ENCODE results near the gene CBX1. TPM values are rescaled to one million over a fixed set of nuclear protein-coding genes. Genes with fewer than 3 reads are reported as not detected.

Gene CBX1
- polyA plus RNA-seq, 1 donor from 2014 or later, result 363 TPM

DNA sequence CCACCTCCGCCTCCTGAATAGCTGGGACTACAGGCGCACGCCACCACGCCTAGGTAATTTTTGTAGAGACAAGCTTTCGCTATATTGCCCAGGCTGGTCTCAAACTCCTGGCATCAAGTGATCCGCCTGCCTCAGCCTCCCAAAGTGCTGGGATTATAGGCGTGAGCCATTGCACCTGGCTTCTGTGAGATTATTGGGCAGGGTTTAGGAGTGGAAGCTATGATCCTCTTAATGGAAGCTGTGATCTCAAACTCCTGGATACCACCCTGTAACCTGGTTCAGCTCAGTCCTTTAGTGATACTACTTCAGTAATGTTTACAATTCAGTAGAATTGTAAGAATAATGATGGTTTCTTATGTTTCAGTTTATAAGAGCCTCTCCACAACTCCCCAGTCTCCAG lies 39.0 kb downstream of the CBX1 start:
- peaks cover 3% of the 10 kb centered on the region for H4K20me1 ChIP-seq (ENCODE audit: insufficient read depth)
- no peaks in the 10 kb centered on the region for H3K9me2 ChIP-seq (ENCODE audit: insufficient read depth, low read length)
- no peaks in the 10 kb centered on the region for H3K27me3 ChIP-seq (ENCODE audit: insufficient read depth, low read depth, low read length)
- H3K4me2 ChIP-seq (ENCODE audit: low read length), result no peak overlapping the region
- peaks cover 4% of the 10 kb centered on the region for H3K79me2 ChIP-seq (replicated peaks; ENCODE audit: insufficient read depth, low read length)
- H3K27ac ChIP-seq (ENCODE audit: low read length), result no peak overlapping the region
- no peak overlapping the region for H3K4me3 ChIP-seq (ENCODE audit: low read length)
- H3F3A ChIP-seq (ENCODE audit: insufficient read depth, low read length, poor library complexity, severe bottlenecking), result no peaks in the 10 kb centered on the region
- TF ChIP-seq EP300 (conservative IDR thresholded peaks at IDR 0.05; ENCODE audit: poor library complexity, severe bottlenecking) (no peak), TAF1 (IDR thresholded peaks at IDR 0.05; ENCODE audit: low read depth) (no peak), RAD21 (conservative IDR thresholded peaks at IDR 0.05) (no peak), MXI1 (conservative IDR thresholded peaks at IDR 0.05; ENCODE audit: poor library complexity, severe bottlenecking) (no peak)
- H2AFZ ChIP-seq (ENCODE audit: low read depth, low read length), result no peak overlapping the region
- H3K36me3 ChIP-seq (ENCODE audit: insufficient read depth, low read length), result no peaks in the 10 kb centered on the region
- H3K9me3 ChIP-seq (ENCODE audit: low read length), result no peaks in the 10 kb centered on the region
- no peak overlapping the region for H3K9ac ChIP-seq (ENCODE audit: low read length)

DNA sequence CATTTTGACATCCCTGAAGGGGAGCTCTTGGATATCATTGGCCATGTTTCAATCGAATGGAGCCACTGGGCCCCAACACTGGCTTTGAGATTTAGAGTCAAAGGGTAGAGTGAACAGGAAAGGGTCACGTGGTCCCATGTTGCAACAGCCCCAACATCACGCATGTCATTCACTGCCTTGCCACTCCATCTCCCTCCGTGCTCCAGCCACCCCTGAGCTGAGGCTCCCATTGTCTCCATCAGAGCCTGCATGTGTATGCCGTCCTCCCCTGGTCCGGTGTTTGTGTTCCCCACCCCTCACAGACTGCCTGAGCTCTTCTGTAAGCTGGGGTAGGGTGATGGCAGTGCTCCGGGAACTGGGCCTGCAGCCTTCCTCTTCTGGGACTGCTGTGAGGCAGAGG lies 41.0 kb downstream of the CBX1 start:
- Histone ChIP-seq H3K9ac (ENCODE audit: low read length) (no peak overlapping the region), H3K27me3 (ENCODE audit: insufficient read depth, low read depth, low read length) (no peaks in the 10 kb centered on the region), H3K79me2 (replicated peaks; ENCODE audit: insufficient read depth, low read length) (peaks cover 10% of the 10 kb centered on the region), H3K4me2 (ENCODE audit: low read length) (no peak overlapping the region), H3K27ac (ENCODE audit: low read length) (no peak overlapping the region), H3K9me3 (ENCODE audit: low read length) (no peaks in the 10 kb centered on the region), H3K36me3 (ENCODE audit: insufficient read depth, low read length) (no peaks in the 10 kb centered on the region), H2AFZ (ENCODE audit: low read depth, low read length) (no peak overlapping the region), H3K9me2 (ENCODE audit: insufficient read depth, low read length) (no peaks in the 10 kb centered on the region), H3K4me3 (ENCODE audit: low read length) (no peak overlapping the region), H4K20me1 (ENCODE audit: insufficient read depth) (peaks cover 7% of the 10 kb centered on the region), H3F3A (ENCODE audit: insufficient read depth, low read length, poor library complexity, severe bottlenecking) (no peaks in the 10 kb centered on the region)
- TF ChIP-seq TAF1 (IDR thresholded peaks at IDR 0.05; ENCODE audit: low read depth) (no peak), RAD21 (conservative IDR thresholded peaks at IDR 0.05) (no peak), EZH2 (IDR thresholded peaks at IDR 0.05; ENCODE audit: borderline replicate concordance, insufficient read depth, low read length, poor library complexity, severe bottlenecking) (no peak), REST (IDR thresholded peaks at IDR 0.05; ENCODE audit: borderline replicate concordance) (no peak), POLR2AphosphoS5 (IDR thresholded peaks at IDR 0.05) (no peak), SMC3 (conservative IDR thresholded peaks at IDR 0.05; ENCODE audit: poor library complexity) (no peak)
- TF ChIP-seq, protein P1, sequence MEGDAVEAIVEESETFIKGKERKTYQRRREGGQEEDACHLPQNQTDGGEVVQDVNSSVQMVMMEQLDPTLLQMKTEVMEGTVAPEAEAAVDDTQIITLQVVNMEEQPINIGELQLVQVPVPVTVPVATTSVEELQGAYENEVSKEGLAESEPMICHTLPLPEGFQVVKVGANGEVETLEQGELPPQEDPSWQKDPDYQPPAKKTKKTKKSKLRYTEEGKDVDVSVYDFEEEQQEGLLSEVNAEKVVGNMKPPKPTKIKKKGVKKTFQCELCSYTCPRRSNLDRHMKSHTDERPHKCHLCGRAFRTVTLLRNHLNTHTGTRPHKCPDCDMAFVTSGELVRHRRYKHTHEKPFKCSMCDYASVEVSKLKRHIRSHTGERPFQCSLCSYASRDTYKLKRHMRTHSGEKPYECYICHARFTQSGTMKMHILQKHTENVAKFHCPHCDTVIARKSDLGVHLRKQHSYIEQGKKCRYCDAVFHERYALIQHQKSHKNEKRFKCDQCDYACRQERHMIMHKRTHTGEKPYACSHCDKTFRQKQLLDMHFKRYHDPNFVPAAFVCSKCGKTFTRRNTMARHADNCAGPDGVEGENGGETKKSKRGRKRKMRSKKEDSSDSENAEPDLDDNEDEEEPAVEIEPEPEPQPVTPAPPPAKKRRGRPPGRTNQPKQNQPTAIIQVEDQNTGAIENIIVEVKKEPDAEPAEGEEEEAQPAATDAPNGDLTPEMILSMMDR (IDR thresholded peaks at IDR 0.05; ENCODE audit: poor library complexity, severe bottlenecking), result no peak

Measured in neural cell (in vitro differentiated cells).